ACHN (cell line): ENCODE data around the gene HIRA.
"Not testable (repeated sequence)": the region's sequence is repeated elsewhere in the genome, so short reads cannot be mapped to it uniquely, and the experiment has no call there.

Experiments used
- DNase-seq: peaks from one replicate; pipeline ENCODE4 v3.0.0-alpha.2; 2015
- in situ Hi-C: cut with HindIII; loops from 2 replicates; pipeline ENCODE4 v1.10.0; 2017; ENCODE audit warnings: low sequenced_read_pairs, low pct_ligation_motif_present, low pct_unique_long_range_greater_than_20kb

Gene HIRA

DNA sequence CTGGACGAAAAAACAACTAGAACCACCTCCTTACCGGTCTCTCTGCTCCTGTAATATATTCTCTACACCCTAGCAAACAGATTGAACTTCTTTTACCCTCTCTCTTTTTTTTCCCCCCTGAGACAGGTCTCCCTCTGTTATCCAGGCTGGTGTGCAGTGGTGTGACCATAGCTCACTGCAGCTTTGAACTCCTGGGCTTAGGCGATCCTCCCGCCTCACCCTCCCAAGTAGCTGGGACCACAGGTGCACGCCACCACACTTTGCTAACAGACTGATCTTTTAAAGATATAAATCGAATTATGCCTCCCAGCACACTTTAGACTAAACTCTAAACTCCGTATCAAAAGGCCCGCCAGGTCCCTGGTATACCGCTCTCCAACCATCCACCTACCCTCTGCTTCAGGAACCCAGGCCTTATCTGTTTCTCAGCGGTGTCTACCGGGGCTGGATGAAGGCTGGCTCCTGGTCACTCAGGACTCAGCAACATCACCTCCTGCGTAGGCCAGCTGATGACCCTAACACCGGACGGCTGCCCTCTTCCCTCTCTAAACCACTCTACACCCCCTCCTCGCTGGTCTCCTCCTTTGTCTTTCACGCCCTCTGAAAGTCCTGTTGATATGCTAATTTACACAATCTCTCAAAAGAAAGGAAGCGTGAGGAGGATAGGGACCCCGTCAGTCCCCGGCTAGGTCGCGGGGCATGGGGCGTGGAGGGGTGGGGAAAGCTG lies 15.2 kb upstream of the HIRA start:
- in situ Hi-C loops, result no loop called here
- no peak for DNase-seq

DNA sequence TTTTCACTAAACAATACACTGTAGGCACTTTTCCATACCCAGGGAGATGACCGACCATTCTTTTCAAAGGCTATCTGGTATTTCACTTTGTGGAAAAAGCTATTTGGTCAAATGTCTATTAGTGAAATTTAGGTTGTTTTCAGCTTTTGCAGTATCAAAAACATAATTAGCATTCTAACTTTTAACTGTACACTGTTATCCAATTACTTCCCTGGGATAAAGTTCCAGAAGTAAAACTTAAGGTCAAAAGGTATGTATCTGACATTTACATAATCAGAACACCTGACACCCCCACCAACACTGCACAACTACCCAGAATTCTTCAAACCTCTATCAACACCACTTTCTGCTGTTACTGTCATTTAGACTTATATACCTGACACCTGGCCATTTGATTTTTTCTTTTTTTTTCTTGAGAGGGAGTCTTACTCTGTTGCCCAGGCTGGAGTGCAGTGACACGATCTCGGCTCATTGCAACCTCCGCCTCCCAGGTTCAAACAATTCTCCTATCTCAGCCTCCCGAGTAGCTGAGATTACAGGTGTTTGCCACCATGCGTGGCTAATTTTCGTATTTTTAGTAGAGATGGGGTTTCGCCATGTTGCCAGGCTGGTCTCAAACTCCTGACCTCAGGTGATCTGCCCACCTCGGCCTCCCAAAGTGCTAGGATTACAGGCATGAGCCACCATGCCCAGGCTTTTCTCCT lies 13.9 kb upstream of the HIRA start:
- in situ Hi-C loops, DNase-seq: not testable (repeated sequence)

DNA sequence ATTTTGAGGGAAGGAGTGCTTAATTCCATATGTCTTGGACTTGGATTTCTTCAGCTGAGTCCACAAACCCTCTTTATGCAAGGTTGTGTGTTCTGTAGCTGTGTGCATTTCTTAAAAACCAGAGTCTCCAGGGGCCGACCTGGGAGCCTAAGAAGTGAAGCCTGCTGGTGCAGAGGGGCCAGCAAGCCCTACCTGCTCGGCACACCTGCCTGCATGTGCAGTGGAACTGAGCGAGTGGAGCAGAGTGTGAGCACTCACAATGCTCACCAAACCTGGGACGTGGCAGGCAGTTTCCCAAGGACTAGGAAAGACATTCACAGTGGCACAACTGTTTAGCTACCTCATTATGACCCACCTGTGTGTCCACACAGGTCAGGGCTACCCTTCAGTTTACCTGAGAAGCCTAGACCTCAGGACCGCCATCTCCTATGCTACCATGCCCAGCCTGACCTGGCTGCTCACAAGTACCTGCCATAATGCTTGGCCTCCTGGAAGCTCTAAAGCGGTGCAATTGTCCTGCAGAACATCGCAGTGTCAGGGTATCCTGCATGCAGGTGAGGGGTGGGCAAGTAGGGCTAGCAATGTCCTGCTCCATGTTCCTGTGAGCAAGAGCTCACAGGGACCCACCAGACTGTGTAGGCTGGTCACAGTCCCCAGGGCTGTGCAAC lies 12.1 kb upstream of the HIRA start:
- DNase-seq, result no peak
- in situ Hi-C loops, result no loop called here

DNA sequence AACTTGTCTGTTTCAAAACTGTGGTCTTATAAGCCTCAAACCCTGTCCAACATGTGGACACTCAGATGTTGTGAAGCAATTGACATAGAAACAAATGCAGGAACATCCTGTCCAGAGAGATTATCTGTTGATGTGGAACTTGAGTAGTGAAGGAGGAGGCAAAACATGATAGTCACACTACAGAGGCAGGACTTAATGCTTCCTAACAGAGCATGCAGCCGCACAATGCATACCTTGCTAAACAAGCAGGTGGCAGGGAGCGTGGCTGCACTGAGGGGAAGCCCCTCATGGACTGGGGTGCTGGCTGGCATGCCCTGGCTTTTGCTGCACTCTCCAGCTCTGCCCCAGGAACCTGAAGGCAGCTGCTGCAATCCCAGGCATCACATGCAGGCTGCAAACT lies 10.6 kb upstream of the HIRA start:
- no peak for DNase-seq
- in situ Hi-C loops, result no loop called here

DNA sequence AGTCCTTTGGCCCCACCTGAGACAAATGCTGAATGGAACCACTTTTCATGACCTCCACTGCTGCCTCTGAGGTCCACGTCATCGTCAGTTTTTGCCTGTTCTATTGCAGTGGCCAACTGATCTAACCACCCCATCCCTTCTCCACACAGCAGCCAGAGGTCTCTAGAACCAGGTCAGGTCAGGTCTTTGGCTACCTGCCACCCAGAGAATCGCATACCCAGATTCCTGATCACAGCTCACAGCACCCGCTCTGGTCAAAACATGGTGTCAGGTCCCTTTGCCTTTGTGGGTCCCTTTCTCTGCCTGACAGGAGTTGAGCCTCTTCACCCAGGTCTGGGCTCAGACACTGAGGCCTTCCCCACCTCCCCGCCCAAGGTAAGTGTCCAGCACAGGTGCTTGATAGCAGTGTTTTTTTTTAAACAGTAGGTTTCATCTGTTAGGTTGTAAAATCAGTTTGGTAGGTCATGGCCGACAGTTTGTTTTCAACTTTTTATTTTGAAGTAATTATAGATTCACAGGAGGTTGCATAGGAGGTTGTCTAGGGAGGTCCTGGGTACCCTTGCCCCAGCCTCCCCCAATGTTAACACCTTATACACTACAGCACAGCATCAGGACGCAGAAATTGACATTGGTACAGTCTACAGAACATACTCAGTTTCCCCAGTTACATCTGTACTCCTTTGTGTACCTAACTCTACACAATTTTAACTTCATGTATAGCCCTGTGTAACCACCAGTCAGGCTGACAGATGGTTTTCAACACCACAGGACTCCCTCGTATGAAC lies 9.1 kb upstream of the HIRA start:
- no peak for DNase-seq
- in situ Hi-C loops, result no loop called here

DNA sequence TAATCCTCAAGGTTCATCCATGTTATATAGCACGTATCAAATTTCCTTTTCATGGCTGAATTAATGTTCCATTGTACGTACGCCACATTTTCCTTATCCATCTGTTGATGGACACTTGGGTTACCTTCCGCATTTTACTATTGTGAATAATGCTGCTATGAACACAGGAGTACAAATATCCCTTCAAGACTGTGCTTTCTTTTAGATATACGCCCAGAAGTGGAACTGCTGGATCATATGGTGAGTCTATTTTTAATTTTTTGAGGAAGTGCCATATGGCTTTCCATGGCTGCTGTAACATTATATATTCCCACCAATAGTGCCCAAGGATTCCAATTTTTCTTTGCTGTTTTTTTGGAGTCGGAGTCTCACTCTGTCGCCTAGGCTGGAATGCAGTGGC lies 6.8 kb upstream of the HIRA start:
- in situ Hi-C loops, result no loop called here
- DNase-seq, result no peak

DNA sequence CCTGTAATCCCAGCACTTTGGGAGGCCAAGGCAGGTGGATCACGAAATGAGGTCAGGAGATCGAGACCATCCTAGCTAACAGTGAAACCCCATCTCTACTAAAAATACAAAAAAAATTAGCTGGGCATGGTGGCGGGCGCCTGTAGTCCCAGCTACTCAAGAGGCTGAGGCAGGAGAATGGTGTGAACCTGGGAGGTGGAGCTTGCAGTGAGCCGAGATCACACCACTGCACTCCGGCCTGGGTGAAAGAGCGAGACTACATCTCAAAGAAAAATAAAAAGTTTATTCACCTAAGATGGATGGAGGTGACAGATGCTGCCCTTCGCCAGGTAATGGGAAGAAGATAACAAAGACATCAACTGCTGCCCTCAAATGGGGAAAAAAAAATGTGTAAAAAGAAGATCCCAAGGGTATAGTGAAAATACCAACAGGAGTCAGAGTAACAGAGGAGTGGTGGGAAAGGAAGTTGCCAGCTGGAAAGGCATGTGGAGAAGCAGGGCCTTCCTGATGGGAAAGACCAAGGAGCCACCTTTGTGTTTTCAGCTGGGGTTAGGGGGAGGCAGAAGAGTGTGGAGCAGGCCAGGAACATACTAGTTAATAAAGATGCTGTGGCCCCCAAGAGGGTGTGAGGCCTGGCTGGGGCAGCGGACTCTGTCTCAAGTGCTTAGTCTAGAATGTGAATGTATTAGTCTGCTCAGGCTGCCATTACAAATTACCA lies 5.1 kb upstream of the HIRA start:
- in situ Hi-C loops, DNase-seq: not testable (repeated sequence)

DNA sequence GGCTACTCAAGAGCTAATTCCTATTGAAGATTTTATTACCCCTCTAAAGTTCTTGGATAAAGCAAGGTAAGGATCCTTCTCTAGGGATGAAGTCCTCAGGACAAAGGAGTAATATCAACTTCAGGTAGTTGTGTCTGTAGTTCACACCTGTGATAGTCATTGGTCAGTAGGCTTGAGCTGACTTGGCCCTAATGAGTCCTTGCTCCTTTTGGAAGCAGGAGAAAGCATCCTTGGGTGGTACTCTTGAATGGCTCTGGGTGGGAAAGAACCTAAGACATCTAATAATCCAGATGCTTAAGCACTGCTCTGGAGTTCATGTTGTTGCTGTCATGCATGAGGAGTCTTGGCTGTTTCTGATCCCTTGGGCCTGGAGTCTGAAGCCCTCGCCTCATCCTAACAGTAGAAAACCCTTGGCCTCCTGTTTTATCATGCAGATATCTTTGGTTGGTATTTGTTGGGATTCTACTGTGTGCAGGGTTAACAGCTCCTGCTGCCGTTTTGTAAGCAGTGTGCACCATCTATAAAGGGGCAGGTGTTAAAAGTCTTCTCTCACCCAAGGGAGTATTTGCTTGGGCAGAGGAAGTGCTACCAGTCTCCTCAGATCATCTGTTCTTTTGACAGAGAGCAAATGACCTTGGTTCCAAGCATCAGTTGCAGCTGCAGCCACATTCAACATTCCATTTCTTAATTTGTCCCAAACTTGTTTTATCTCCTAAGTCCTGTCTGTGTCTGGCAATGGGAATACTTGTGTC lies 3.5 kb upstream of the HIRA start:
- DNase-seq, result no peak
- in situ Hi-C loops, result no loop called here

DNA sequence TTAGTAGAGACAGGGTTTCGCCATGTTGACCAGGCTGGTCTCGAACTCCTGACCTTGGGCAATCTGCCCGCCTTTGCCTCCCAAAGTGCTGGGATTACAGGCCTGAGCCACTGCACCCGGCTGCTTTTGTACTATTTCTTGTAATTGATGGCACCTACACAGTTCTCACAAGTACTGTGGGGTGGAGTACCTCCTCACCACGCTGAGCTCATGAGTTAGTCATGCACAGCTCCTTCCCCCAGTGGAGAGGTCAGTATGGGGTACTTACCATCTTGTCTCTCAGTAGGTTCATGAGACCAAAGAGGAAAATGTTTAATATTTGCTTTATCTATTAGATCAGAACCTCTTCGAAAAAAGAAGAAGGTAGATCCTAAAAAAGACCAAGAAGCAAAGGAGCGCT lies 2.9 kb upstream of the HIRA start:
- in situ Hi-C loops, result no loop called here
- DNase-seq, result peak; percentile 26

DNA sequence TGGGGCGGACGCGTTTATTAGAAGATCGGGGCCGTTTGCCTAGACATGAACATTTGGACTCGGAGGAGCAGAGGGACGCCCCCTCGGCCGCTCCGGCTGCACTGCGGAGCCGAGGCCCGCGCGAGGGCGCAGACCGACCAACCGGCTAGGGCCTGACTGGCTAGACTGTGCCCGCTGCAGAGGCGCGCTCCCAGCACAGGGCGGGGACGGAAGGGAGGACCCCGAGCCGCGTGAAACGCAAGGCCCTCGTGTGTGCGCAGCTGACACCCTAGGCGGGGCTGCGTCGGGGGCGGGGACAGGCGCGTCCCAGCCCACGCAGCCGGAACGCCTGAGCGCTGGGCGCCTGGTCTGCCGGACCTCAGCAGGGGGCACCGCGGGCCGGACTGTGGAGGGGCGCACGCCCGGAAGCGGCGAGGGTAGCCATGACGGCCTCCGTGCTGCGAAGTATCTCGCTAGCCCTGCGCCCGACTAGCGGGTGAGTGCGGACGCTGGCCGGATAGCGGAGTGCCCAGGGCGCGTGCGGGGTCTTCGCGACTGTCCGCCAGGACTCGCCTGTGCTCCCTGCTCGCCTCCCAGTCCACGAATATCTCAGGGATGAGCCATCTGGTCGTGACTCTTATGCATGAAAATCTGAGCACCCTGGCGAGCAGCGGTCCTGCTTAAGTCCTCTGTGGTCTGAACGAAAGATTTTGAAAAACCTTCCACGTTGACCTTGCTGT lies 759 bp upstream of the HIRA start, which contains the start of gene MRPL40:
TSS of gene MRPL40 (plus strand) at position 413 of the 719 bp plus-strand sequence. CDS start at position 423, 10 bp downstream.
- in situ Hi-C loops, result no loop called here

DNA sequence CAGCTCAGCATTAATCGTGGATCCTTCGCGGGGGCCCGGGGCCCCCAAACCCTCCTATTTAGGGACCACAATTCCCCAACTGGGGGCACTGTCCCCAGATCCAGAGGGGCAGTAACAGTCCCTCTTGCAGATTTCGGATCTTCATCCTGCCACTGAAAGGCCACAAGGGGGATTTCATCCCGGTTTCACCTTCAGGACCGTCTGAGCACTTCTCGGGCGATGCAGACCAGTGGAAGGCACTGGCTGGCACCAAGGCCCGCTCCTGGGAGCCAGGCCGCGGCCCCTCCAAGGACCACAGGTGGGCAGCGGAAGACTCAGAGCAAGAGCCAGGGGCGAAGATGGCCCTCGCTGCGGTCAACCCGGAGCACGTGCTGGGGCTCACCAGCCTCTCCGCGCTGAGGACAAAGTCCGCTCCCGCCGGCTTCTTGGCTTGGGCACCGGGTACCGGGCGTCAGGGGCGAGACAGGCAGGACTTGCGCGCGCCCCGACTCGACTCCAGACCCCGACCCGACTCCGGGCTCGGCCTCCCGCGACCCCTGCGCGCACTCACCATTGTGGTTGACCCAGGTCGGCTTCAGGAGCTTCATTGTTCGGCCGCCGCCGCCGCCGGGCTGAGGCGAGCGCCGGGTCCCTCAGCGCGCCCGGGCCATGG lies 517 bp downstream of the HIRA start:
- in situ Hi-C loops, result no loop called here
- DNase-seq, result peak; percentile 41

More for the DNA sequence above, 759 bp upstream of the HIRA start, which contains the start of gene MRPL40:
- peak; percentile 87 for DNase-seq

DNA sequence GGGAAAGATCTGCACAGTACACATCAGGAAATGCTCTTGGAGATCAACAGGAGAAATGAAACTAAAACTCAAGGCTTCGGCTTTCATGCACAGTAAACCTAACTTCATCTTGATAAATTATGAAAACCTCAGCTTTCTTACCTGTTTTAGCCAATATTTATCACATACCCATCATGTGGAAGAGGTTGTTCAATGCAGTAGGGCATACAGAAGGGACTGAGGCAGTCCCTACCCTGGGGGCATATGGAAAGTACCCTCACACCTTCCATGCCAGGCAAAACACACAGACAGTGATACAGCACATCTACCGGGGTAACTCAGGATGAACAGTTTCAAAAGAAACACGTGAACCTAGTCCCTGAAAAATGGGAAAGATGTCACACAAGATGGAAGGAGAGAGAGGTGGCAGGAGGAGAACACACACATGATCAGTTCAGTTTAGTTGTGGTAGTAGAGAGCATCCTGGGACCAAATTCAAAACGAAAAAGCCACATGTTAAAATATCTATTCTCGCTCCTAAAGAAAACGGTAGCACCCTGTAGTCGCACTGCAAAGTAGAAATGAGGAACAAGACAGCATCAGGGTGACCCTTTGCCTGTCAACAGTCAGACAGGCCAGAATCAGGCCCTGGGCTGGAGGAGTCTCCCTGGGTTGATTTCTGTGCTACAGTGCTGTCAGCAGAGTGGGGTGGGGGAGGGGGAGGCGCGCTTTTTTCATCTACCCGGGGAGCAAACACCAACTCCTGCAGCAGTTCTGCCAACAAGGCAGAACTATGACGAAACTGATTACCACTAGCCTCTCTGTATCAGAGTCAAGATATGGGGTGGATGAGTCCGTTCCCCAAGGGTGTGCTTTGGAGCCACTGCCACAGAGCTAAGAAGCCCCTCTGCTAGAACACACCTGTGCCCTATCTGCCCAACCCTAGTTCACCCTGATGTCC lies 1.3 kb downstream of the HIRA start:
- in situ Hi-C loops, result no loop called here
- DNase-seq, result peak; percentile 23

DNA sequence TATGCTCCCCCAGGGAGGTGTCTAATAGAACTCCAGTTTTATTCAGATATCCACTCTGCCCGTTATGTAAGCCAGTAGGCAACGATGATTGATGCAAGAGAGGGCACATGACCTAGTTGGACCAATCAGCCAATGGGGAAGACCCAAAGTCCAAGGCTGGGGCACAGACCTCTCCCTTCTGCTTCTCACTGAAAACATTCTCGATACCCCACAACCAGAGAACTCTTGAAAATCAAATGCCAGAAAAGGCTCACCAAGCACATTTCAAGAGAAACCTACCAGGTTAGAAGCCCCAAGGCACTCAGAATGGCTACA lies 7.4 kb downstream of the HIRA start:
- in situ Hi-C loops, result no loop called here
- DNase-seq, result no peak

DNA sequence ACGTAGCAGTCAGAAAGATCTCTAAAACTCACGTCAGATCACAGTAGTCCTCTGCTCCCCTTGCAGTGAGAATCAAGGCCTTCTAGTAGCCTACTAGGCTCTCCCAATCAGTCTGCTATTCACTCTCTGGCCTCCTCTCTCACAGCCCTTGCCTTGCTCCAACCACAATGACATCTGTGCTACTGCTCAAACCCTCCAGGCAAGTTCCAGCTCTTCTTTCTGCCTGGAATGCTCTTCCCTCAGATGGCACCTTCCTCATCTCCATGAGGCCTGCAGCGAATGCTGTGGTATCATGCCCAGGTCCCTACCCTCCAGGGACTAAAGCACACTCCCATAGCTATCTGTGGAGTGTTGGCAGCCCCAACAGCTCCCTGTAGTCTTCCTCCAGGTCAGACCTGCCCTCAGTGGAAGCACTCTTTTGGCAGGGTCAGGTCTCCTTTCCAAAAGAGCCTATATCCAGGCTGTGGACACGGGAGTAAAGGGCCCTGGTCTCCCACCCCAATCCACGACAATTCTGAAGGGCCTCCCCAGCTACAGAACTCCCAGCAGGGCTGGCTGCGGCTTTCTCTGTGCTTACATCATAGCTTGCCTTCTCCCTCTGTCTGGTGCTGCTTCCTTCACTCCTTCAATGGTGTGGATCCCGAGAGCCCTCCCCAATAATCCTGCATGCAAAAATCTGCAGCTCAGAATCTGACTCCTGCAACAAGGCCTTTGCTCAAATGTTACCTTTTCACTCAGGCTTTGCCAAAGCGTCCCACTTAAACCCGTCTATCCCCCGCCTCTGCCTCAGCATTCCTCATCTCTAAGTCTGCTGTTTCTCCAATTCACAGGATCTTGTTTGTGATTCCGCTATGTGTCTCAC lies 8.9 kb downstream of the HIRA start:
- no peak for DNase-seq
- in situ Hi-C loops, result no loop called here

DNA sequence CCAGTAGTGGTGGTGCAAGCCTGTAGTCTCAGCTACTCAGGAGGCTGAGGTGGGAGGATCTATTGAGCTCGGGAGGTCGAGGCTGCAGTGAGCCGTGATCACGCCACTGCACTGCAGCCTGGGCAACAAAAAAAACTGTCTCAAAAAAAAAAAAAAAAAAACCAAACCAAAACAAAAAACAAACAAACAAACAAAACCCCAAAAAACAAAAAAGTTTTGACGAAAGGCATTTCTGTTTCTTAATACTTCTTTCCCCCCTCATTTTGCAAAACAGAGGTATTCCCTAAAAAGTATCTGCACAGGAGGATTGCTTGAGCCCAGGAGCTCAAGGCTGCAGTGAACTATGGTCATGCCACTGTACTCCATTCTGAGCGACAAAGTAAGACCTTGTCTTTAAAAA lies 11.2 kb downstream of the HIRA start:
- in situ Hi-C loops, result no loop called here
- no peak for DNase-seq
